IMR-90 (cell line): ENCODE results near the gene SPTY2D1. TPM values are rescaled to one million over a fixed set of nuclear protein-coding genes. Genes with fewer than 3 reads are reported as not detected.
A peak's percentile ranks its signal among the peaks of the same experiment; 100 is the strongest.

Source experiments
- FOS ChIP-seq: fragments of 150-350 bp; IDR thresholded peaks from 2 replicates; pipeline ENCODE4 v1.6.1; 2016; ENCODE audit warnings: low read depth, low read length
- MAFK ChIP-seq: IDR thresholded peaks from 2 replicates; pipeline ENCODE4 v1.6.1; 2012; ENCODE audit warnings: low read depth, low read length, improper control_type of control experiment
- MAZ ChIP-seq: IDR thresholded peaks from 2 replicates; pipeline ENCODE4 v1.6.1; 2012; ENCODE audit warnings: low read depth, mild to moderate bottlenecking, low read length, improper control_type of control experiment, moderate library complexity, borderline replicate concordance
- MXI1 ChIP-seq: IDR thresholded peaks from 2 replicates; pipeline ENCODE4 v1.6.1; 2012; ENCODE audit warnings: low read depth, mild to moderate bottlenecking, low read length, moderate library complexity, borderline replicate concordance
- POLR2A ChIP-seq: IDR thresholded peaks from 2 replicates; pipeline ENCODE4 v1.6.1; 2012; ENCODE audit warnings: mild to moderate bottlenecking, low read depth, low read length
- RAD21 ChIP-seq: IDR thresholded peaks from 2 replicates; pipeline ENCODE4 v1.6.1; 2012; ENCODE audit warnings: low read length, improper control_type of control experiment
- RCOR1 ChIP-seq: IDR thresholded peaks from 2 replicates; pipeline ENCODE4 v1.6.1; 2012; ENCODE audit warnings: mild to moderate bottlenecking, low read length, improper control_type of control experiment; ENCODE audit not compliant: insufficient replicate concordance
- RFX5 ChIP-seq: IDR thresholded peaks from 2 replicates; pipeline ENCODE4 v1.8.0; 2012; ENCODE audit warnings: low read depth, mild to moderate bottlenecking, low read length, moderate library complexity
- SMC3 ChIP-seq: fragments of 150-350 bp; IDR thresholded peaks from 2 replicates; pipeline ENCODE4 v1.6.1; 2016; ENCODE audit warnings: low read depth, mild to moderate bottlenecking, antibody characterized with exemption, low read length, moderate library complexity
- USF2 ChIP-seq: fragments of 150-350 bp; IDR thresholded peaks from 2 replicates; pipeline ENCODE4 v1.6.1; 2017; ENCODE audit warnings: mild to moderate bottlenecking, antibody characterized with exemption, low read length, low read depth
- polyA plus RNA-seq, 3 experiments: library from polyadenylated mRNA; depleted of rRNA; stranded (reverse); fragments of >200 nt; gene quantifications; 2 replicates each; pipeline ENCODE4 v1.2.3, GENCODE V29; 2012; ENCODE audit warnings: low replicate concordance in 1 of 3
- total RNA-seq: library from RNA; depleted of rRNA; stranded (reverse); fragments of >200 nt; gene quantifications from 2 replicates; pipeline ENCODE4 v1.2.3, GENCODE V29; 2012

The SPTY2D1 gene
- total and polyA plus RNA-seq, 2 of the 4 experiments (the other 2 are of a cell fraction): 10.3 to 36.6 TPM

GRCh38 chr11:18634140-18635032 lies at the start of gene SPTY2D1 (continued):
- TF ChIP-seq USF2 (peak; percentile 69), MAFK (peak; percentile 34), MAZ (peak; percentile 98), RCOR1 (peak; percentile 41), POLR2A (peak; percentile 98), SMC3 (no peak), RFX5 (no peak), MXI1 (peak; percentile 85), FOS (peak; percentile 5; the same call in 1 of the 2 replicates), RAD21 (0 out of 2 replicates have a peak, but pooled peaks have one; percentile 4)
